ENCODE results near the gene KCNK15.

Gene KCNK15

GRCh38 chr20:44790638-44791393 is 45.2 kb downstream of the KCNK15 start:
- no peak for DNase-seq (ENCODE audit: low read depth)

- no peak for DNase-seq (ENCODE audit: low read depth)
Measured at GRCh38 chr20:44792796-44793195, 47.1 kb downstream of the KCNK15 start.

- no peak for DNase-seq (ENCODE audit: low read depth)
Measured at GRCh38 chr20:44795836-44796235, 50.2 kb downstream of the KCNK15 start.

GRCh38 chr20:44796311-44796710 is 50.6 kb downstream of the KCNK15 start:
- no peak for DNase-seq (ENCODE audit: low read depth)

GRCh38 chr20:44796758-44797457 is 51.2 kb downstream of the KCNK15 start:
- DNase-seq (ENCODE audit: low read depth): no peak

GRCh38 chr20:44799691-44800090 is 54.0 kb downstream of the KCNK15 start:
- no peak for DNase-seq (ENCODE audit: low read depth)

- DNase-seq (ENCODE audit: low read depth): no peak
Measured at GRCh38 chr20:44800391-44801046, 54.9 kb downstream of the KCNK15 start.
